IPS-15b (cell line): ENCODE data around the gene CDRT15.
"Not testable (repeated sequence)": the region's sequence is repeated elsewhere in the genome, so short reads cannot be mapped to it uniquely, and the experiment has no call there.

Experiments used
- H3K27me3 ChIP-seq: one replicate; pipeline ENCODE4 v1.6.1; 2013; ENCODE audit warnings: low read length; ENCODE audit not compliant: control insufficient read depth, insufficient read depth
- H3K36me3 ChIP-seq: one replicate; pipeline ENCODE4 v1.6.1; 2013; ENCODE audit warnings: low read length; ENCODE audit not compliant: control insufficient read depth, insufficient read depth
- H3K4me1 ChIP-seq: one replicate; pipeline ENCODE4 v1.6.1; 2013; ENCODE audit warnings: mild to moderate bottlenecking, low read length; ENCODE audit not compliant: control insufficient read depth, insufficient read depth
- H3K4me3 ChIP-seq: one replicate; pipeline ENCODE4 v1.5.1; 2013; ENCODE audit warnings: low read depth, low read length
- H3K9ac ChIP-seq: one replicate; pipeline ENCODE4 v1.6.1; 2013; ENCODE audit warnings: low read depth, mild to moderate bottlenecking, low read length
- H3K9me3 ChIP-seq: one replicate; pipeline ENCODE4 v1.6.1; 2013; ENCODE audit warnings: mild to moderate bottlenecking, low read length; ENCODE audit not compliant: control insufficient read depth, insufficient read depth

The CDRT15 gene

GRCh38 chr17:14236762-14237161 is at the start of gene CDRT15:
Gene CDRT15, minus strand, starts transcription at chr17:14236862. Its CDS starts 29 bp downstream, at chr17:14236833.
- H3K9ac ChIP-seq, H3K4me1 ChIP-seq, H3K36me3 ChIP-seq, H3K27me3 ChIP-seq, H3K9me3 ChIP-seq, H3K4me3 ChIP-seq: not testable (repeated sequence)

GRCh38 chr17:14282726-14283125 is 46.1 kb upstream of the CDRT15 start:
- no peak overlapping the region for H3K4me3 ChIP-seq
- H3K9ac ChIP-seq, result no peak overlapping the region
- no peaks in the 10 kb centered on the region for H3K36me3 ChIP-seq
- H3K9me3 ChIP-seq, result no peaks in the 10 kb centered on the region
- no peaks in the 10 kb centered on the region for H3K4me1 ChIP-seq
- H3K27me3 ChIP-seq, result no peaks in the 10 kb centered on the region

- H3K4me3 ChIP-seq, result no peak overlapping the region
- H3K9me3 ChIP-seq, result no peaks in the 10 kb centered on the region
- no peaks in the 10 kb centered on the region for H3K36me3 ChIP-seq
- no peaks in the 10 kb centered on the region for H3K27me3 ChIP-seq
- H3K9ac ChIP-seq, result no peak overlapping the region
- no peaks in the 10 kb centered on the region for H3K4me1 ChIP-seq
Measured at GRCh38 chr17:14281530-14281929, 44.9 kb upstream of the CDRT15 start.

DNA sequence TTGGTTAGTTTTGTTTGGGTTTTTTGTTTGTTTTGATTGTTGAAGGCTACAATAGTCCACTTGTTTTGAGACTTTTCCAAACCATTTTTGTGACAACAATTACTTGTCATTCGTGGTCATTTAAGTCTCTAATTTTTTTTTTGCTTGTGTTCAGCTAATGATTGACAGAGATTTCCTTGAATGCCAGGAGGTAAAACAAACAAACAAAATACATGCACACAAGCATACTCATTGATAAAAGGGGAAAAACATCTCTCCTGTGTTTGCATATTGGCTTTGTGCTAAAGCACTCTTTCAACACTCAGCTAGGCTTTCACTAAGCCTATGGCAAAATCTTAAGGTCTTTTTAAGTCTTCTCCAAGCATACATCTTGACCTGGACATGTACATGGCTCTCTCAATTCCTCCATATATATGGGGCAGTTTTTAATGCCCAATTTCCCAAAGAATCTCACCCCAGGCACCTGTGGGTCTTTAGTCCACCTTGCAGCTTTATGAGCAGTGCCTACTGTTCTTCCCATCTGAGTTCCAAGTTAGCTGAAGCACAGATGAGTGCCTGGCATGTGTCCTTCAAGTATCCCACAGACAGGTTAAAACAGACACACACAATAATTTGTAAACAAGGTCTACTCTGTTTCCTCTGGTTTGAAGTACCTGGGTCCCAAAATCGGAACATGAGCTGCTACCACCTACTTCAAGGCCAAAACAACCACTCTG is 40.0 kb upstream of the CDRT15 start:
- Histone ChIP-seq H3K9ac (no peak overlapping the region), H3K36me3 (no peaks in the 10 kb centered on the region), H3K4me1 (no peaks in the 10 kb centered on the region), H3K4me3 (no peak overlapping the region), H3K27me3 (no peaks in the 10 kb centered on the region), H3K9me3 (no peaks in the 10 kb centered on the region)

DNA sequence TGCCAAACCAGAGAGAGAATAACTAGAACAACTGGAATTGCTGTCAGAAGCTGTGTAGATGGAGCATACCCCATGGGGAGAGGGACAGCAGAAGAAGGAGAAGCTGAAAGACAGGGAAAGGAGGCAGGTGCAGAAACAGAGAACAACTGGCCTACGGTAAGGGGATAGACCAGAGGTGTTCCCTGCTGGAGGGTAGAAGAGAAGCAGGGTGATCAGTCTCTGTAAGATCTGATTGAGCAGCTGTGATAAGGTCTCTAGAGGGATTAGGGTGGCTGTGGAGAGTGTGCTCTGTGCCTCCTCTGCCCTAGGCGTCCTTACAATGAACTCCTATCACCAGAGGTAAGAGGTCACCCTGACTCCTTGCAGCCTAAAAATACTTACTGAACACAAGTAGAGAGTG is 33.8 kb upstream of the CDRT15 start:
- Histone ChIP-seq H3K36me3 (no peaks in the 10 kb centered on the region), H3K9ac (no peak overlapping the region), H3K4me1 (no peaks in the 10 kb centered on the region), H3K27me3 (no peaks in the 10 kb centered on the region), H3K4me3 (no peak overlapping the region), H3K9me3 (no peaks in the 10 kb centered on the region)

GRCh38 chr17:14269473-14269872 is 32.8 kb upstream of the CDRT15 start:
- Histone ChIP-seq H3K4me3 (no peak overlapping the region), H3K9me3 (no peaks in the 10 kb centered on the region), H3K9ac (no peak overlapping the region), H3K36me3 (no peaks in the 10 kb centered on the region), H3K27me3 (no peaks in the 10 kb centered on the region), H3K4me1 (no peaks in the 10 kb centered on the region)

GRCh38 chr17:14268264-14268663 is 31.6 kb upstream of the CDRT15 start:
- Histone ChIP-seq H3K27me3 (no peaks in the 10 kb centered on the region), H3K4me3 (no peak overlapping the region), H3K4me1 (no peaks in the 10 kb centered on the region), H3K9me3 (no peaks in the 10 kb centered on the region), H3K9ac (no peak overlapping the region), H3K36me3 (no peaks in the 10 kb centered on the region)

DNA sequence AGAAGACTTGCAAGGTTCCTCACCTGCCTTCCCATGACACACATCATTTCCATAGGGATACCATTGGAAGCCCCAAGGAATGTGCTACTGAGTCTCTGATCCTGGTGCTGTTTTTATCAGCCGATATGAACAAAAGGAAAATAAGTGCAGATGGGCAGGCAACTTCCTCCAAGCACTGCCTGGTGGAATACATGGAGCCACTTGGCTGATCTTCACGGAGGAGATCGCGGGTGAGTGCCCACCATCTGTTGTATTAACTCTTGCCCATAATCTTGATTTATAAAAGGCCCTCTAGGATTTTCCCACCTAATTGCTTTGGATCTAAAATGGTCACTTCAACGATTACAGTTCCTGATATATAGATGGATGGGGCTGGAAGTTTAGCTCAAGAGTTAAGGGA is 24.7 kb upstream of the CDRT15 start:
- Histone ChIP-seq H3K36me3 (no peaks in the 10 kb centered on the region), H3K27me3 (no peaks in the 10 kb centered on the region), H3K9me3 (peaks cover 3% of the 10 kb centered on the region), H3K4me3 (no peak overlapping the region), H3K4me1 (no peaks in the 10 kb centered on the region), H3K9ac (no peak overlapping the region)

DNA sequence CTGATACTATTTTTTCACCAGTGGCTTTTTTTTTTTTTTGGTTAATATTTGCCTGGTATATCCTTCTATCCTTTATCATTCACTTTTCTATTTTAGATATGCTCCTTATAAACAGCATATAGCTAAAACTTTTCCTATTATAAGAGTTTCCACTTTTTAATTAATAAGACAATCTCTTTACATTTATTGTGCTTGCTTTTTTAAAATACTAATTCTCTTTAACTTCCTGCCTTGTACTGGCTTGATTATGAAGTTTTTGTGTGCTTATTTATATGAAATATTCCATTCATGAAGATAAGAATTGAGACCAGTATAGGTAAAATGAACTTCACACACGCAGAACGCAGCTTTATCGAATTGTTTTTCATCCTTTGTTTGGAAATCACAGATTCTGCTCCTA is 9.0 kb upstream of the CDRT15 start:
- H3K27me3 ChIP-seq, result no peaks in the 10 kb centered on the region
- no peaks in the 10 kb centered on the region for H3K36me3 ChIP-seq
- no peaks in the 10 kb centered on the region for H3K9me3 ChIP-seq
- no peak overlapping the region for H3K4me3 ChIP-seq
- no peak overlapping the region for H3K9ac ChIP-seq
- no peaks in the 10 kb centered on the region for H3K4me1 ChIP-seq

- Histone ChIP-seq H3K4me3 (no peak overlapping the region), H3K36me3 (no peaks in the 10 kb centered on the region), H3K9ac (no peak overlapping the region), H3K27me3 (no peaks in the 10 kb centered on the region), H3K9me3 (no peaks in the 10 kb centered on the region), H3K4me1 (no peaks in the 10 kb centered on the region)
Measured at GRCh38 chr17:14245002-14245401, 8.3 kb upstream of the CDRT15 start.

GRCh38 chr17:14239271-14239670 is 2.6 kb upstream of the CDRT15 start:
- not testable (repeated sequence) for H3K9me3 ChIP-seq, H3K27me3 ChIP-seq, H3K36me3 ChIP-seq, H3K9ac ChIP-seq, H3K4me3 ChIP-seq, H3K4me1 ChIP-seq

DNA sequence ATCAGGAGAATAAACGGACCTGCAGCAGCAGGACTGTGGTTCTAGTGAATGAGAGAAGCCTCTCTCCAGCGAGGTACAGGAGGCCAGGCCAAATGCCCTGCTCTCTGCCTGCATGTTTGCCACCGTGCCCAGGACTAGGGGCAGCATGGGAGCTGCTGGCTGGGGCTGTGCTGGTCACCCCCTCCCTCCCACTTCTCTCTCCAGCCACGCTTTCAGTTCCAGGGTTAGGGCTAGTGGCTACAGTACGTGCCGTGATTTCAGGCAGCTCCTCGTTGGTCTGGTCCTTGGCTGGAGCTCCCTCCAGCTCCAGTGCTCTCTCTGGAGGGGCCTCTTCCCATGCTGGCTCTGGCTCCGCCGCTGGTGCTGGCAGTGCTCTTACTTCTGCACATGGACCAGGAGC is 630 bp downstream of the CDRT15 start:
- not testable (repeated sequence) for H3K4me1 ChIP-seq, H3K27me3 ChIP-seq, H3K9me3 ChIP-seq, H3K4me3 ChIP-seq, H3K36me3 ChIP-seq, H3K9ac ChIP-seq
